HepG2 (cell line): Measurements from ENCODE around the gene NOXRED1. TPM values are rescaled to one million over a fixed set of nuclear protein-coding genes. Genes with fewer than 3 reads are reported as not detected.

Source experiments
- AHDC1 ChIP-seq: sonication (generic); formaldehyde crosslinking; IDR thresholded peaks from 2 replicates; pipeline ENCODE4 v1.5.1; 2020; ENCODE audit warnings: mild to moderate bottlenecking, missing genetic modification reagents, borderline replicate concordance
- AHR ChIP-seq: IDR thresholded peaks from 2 replicates; pipeline ENCODE4 v1.6.1; 2018; ENCODE audit warnings: missing genetic modification reagents, missing compliant biosample characterization
- CBX1 ChIP-seq: IDR thresholded peaks from one replicate; pipeline ENCODE4 v1.6.1; 2016; ENCODE audit warnings: antibody characterized with exemption, low read depth
- DPF2 ChIP-seq: sonication (generic); formaldehyde crosslinking; IDR thresholded peaks from 2 replicates; pipeline ENCODE4 v1.4.0; 2020; ENCODE audit warnings: mild to moderate bottlenecking, low read depth, missing genetic modification reagents, borderline replicate concordance
- FOXA1 ChIP-seq, 2 experiments: fragments of 450-650 bp in 1 of 2; sonication (generic) in 1 of 2; formaldehyde crosslinking in 1 of 2; IDR thresholded peaks; 2 replicates each; pipeline versions ENCODE4 v1.4.0 to v1.6.1; 2016 to 2020; ENCODE audit warnings: missing genetic modification reagents in 1 of 2
- FOXP1 ChIP-seq, 2 experiments: fragments of 450-650 bp in 1 of 2; IDR thresholded peaks; 2 replicates each; pipeline ENCODE4 v1.6.1; 2017 to 2018; ENCODE audit warnings: antibody characterized with exemption in 1 of 2
- GTF2F1 ChIP-seq: fragments of 150-350 bp; IDR thresholded peaks from 2 replicates; pipeline ENCODE4 v1.6.1; 2014; ENCODE audit warnings: low read length
- HDAC1 ChIP-seq: sonication (generic); formaldehyde crosslinking; IDR thresholded peaks from 2 replicates; pipeline ENCODE4 v1.5.1; 2020; ENCODE audit warnings: mild to moderate bottlenecking, missing genetic modification reagents
- MED8 ChIP-seq: sonication (generic); formaldehyde crosslinking; IDR thresholded peaks from 2 replicates; pipeline ENCODE4 v1.8.1; 2023; ENCODE audit warnings: mild to moderate bottlenecking, missing genetic modification reagents; ENCODE audit not compliant: insufficient replicate concordance
- NFATC3 ChIP-seq: sonication (generic); formaldehyde crosslinking; IDR thresholded peaks from 2 replicates; pipeline ENCODE4 v1.5.1; 2020; ENCODE audit warnings: mild to moderate bottlenecking, missing genetic modification reagents
- PCBP1 ChIP-seq: fragments of 200-400 bp; formaldehyde crosslinking; IDR thresholded peaks from 2 replicates; pipeline ENCODE4 v1.6.1; 2017; ENCODE audit warnings: mild to moderate bottlenecking, low read depth, low read length, borderline replicate concordance
- PHF21A ChIP-seq: sonication (generic); formaldehyde crosslinking; IDR thresholded peaks from 2 replicates; pipeline ENCODE4 v1.5.0; 2020; ENCODE audit warnings: mild to moderate bottlenecking, missing genetic modification reagents
- STAT5B ChIP-seq: sonication (generic); formaldehyde crosslinking; IDR thresholded peaks from 2 replicates; pipeline ENCODE4 v1.4.0; 2020; ENCODE audit warnings: missing genetic modification reagents
- TMF1 ChIP-seq: sonication (generic); formaldehyde crosslinking; IDR thresholded peaks from 2 replicates; pipeline ENCODE4 v1.8.1; 2022; ENCODE audit warnings: low read depth, missing genetic modification reagents
- XRCC5 ChIP-seq: fragments of 200-400 bp; formaldehyde crosslinking; optimal IDR thresholded peaks from 2 replicates; pipeline ENCODE3; 2017; ENCODE audit warnings: mild to moderate bottlenecking, low read length
- ZGPAT ChIP-seq: IDR thresholded peaks from 2 replicates; pipeline ENCODE4 v1.6.1; 2016; ENCODE audit warnings: mild to moderate bottlenecking
- ZKSCAN5 ChIP-seq: sonication (generic); formaldehyde crosslinking; IDR thresholded peaks from 2 replicates; pipeline ENCODE4 v1.5.1; 2020; ENCODE audit warnings: mild to moderate bottlenecking, missing genetic modification reagents
- ZNF235 ChIP-seq: sonication (generic); formaldehyde crosslinking; IDR thresholded peaks from 2 replicates; pipeline ENCODE4 v1.8.1; 2023; ENCODE audit warnings: mild to moderate bottlenecking, missing genetic modification reagents, borderline replicate concordance
- ZNF850 ChIP-seq: sonication (generic); formaldehyde crosslinking; conservative IDR thresholded peaks from 2 replicates; pipeline ENCODE4 v1.9.0; 2021; ENCODE audit warnings: mild to moderate bottlenecking, missing genetic modification reagents
- polyA plus RNA-seq, 8 experiments: library from polyadenylated mRNA; depleted of rRNA in 3 of 8; stranded (reverse) in 7 of 8; unstranded in 1 of 8; fragments of >200 nt; fragmentation: Illumina TruSeq in 4 of 8; extraction: Trizol in 4 of 8; gene quantifications; 2 replicates each; pipeline versions ENCODE4 v1.2.1 to v1.2.3, GENCODE V29; 2011 to 2016; ENCODE audit warnings: low read depth in 4 of 8, missing spikeins in 1 of 8, mixed read lengths in 1 of 8; ENCODE audit not compliant: insufficient read depth in 1 of 8
- total RNA-seq, 5 experiments: library from RNA; depleted of rRNA; stranded (reverse); fragments of >200 nt; fragmentation: Illumina TruSeq; extraction: Trizol; gene quantifications; 2 replicates each; pipeline ENCODE4 v1.2.3, GENCODE V29; 2016; ENCODE audit warnings: low read depth in 1 of 5

Gene NOXRED1
- total and polyA plus RNA-seq, 2 of the 13 experiments (the other 11 are each of a cell fraction or from before 2014, with no cell fraction given), result 0.24 to 0.41 TPM

GRCh38 chr14:77346495-77346894 lies 76.8 kb downstream of the NOXRED1 start (continued):
- TF ChIP-seq AHDC1 (CRISPR knock-in tag), result peak; percentile 26; the same call in 1 of the 2 replicates
- TF ChIP-seq GTF2F1, result no peak
- TF ChIP-seq DPF2 (CRISPR knock-in tag), result no peak
- no peak for TF ChIP-seq PHF21A (CRISPR knock-in tag)
- TF ChIP-seq PCBP1, result no peak
- TF ChIP-seq ZKSCAN5, result no peak
- TF ChIP-seq FOXP1 (IDR thresholded peaks at IDR 0.05), result no peak
- peak; percentile 46; the same call in 1 of the 2 replicates for TF ChIP-seq FOXP1 (CRISPR knock-in tag; IDR thresholded peaks at IDR 0.05)
- TF ChIP-seq HDAC1 (CRISPR knock-in tag), result peak; percentile 28; the same call in 1 of the 2 replicates
- no peak for TF ChIP-seq CBX1
- no peak for TF ChIP-seq AHR (CRISPR knock-in tag)
- no peak for TF ChIP-seq NFATC3 (CRISPR knock-in tag)
- TF ChIP-seq ZNF850 (CRISPR knock-in tag), result no peak
- TF ChIP-seq TMF1 (CRISPR knock-in tag), result no peak
- no peak for TF ChIP-seq FOXA1 (IDR thresholded peaks at IDR 0.05)
- TF ChIP-seq FOXA1 (CRISPR knock-in tag; IDR thresholded peaks at IDR 0.05), result 0 out of 2 replicates have a peak, but pooled peaks have one; percentile 14
- TF ChIP-seq MED8 (CRISPR knock-in tag), result no peak
- TF ChIP-seq STAT5B (CRISPR knock-in tag), result no peak
- TF ChIP-seq ZNF235 (CRISPR knock-in tag), result no peak
- no peak for TF ChIP-seq ZGPAT
- no peak for TF ChIP-seq XRCC5
